Spleen (tissue), 11 donors: ENCODE data around the gene TENM4. TPM values are rescaled to one million over a fixed set of nuclear protein-coding genes. Genes with fewer than 3 reads are reported as not detected.

Experiments used
- DNase-seq: peaks from one replicate; pipeline ENCODE4 v3.0.0-alpha.2; 2020
- H3K27ac ChIP-seq, 8 donors: fragments of 200-600 bp; sonication (generic) in 7 of 8; 1 replicate in 4 of 8; 2 replicates in 4 of 8; pipeline versions ENCODE4 v1.5.0 to v1.8.0; 2016 to 2021; ENCODE audit warnings: inconsistent platforms in 4 of 8, mild to moderate bottlenecking in 4 of 8, moderate library complexity in 1 of 8
- H3K27me3 ChIP-seq, 7 donors: fragments of 200-600 bp; sonication (generic) in 6 of 7; replicated peaks in 1 of 7; 1 replicate in 4 of 7; 2 replicates in 3 of 7; pipeline versions ENCODE4 v1.5.0 to v1.8.0; 2016 to 2021; ENCODE audit warnings: inconsistent platforms in 3 of 7, mild to moderate bottlenecking in 1 of 7
- H3K36me3 ChIP-seq, 6 donors: fragments of 200-600 bp; sonication (generic) in 5 of 6; 1 replicate in 4 of 6; 2 replicates in 2 of 6; pipeline versions ENCODE4 v1.5.0 to v1.8.0; 2016 to 2021; ENCODE audit warnings: inconsistent platforms in 2 of 6
- H3K4me1 ChIP-seq, 6 donors: fragments of 200-600 bp; sonication (generic) in 5 of 6; 1 replicate in 3 of 6; 2 replicates in 3 of 6; pipeline versions ENCODE4 v1.5.0 to v1.8.0; 2016 to 2021; ENCODE audit warnings: inconsistent platforms in 3 of 6
- H3K4me3 ChIP-seq, 8 donors: fragments of 200-600 bp; sonication (generic) in 7 of 8; 1 replicate in 4 of 8; 2 replicates in 4 of 8; pipeline versions ENCODE4 v1.5.0 to v1.8.0; 2016 to 2021; ENCODE audit warnings: inconsistent platforms in 4 of 8, mild to moderate bottlenecking in 4 of 8, moderate library complexity in 2 of 8
- H3K9me3 ChIP-seq, 8 donors: fragments of 200-600 bp; sonication (generic) in 7 of 8; 1 replicate in 4 of 8; 2 replicates in 4 of 8; pipeline versions ENCODE4 v1.5.0 to v1.8.0; 2016 to 2021; ENCODE audit warnings: inconsistent platforms in 4 of 8
- CTCF ChIP-seq, 11 experiments: fragments of 200-600 bp in 7 of 11; fragments of 450-650 bp in 4 of 11; sonication (generic) in 4 of 11; IDR thresholded peaks in 8 of 11; conservative IDR thresholded peaks in 3 of 11; 1 replicate in 7 of 11; 2 replicates in 4 of 11; pipeline versions ENCODE4 v1.4.0 to v1.8.0; 2016 to 2021; ENCODE audit warnings: antibody characterized with exemption in 11 of 11, inconsistent platforms in 4 of 11, mild to moderate bottlenecking in 1 of 11
- POLR2A ChIP-seq, 3 donors: fragments of 450-650 bp; IDR thresholded peaks; one replicate each; pipeline ENCODE4 v1.5.1; 2017; ENCODE audit warnings: antibody characterized with exemption in 3 of 3, mild to moderate bottlenecking in 1 of 3
- POLR2AphosphoS5 ChIP-seq, 3 donors: sonication (generic); formaldehyde crosslinking; IDR thresholded peaks; one replicate each; pipeline ENCODE4 v1.5.1; 2017; ENCODE audit warnings: antibody characterized with exemption in 3 of 3
- WGBS, 5 donors: extraction: QIAGEN DNeasy Blood & Tissue Kit in 3 of 5; methylation state at CpG; one replicate each; pipeline versions ENCODE4 v1.1.5 to v1.1.7; 2013 to 2018; 5-methylcytosine and 5-hydroxymethylcytosine counted together
- intact Hi-C: fragments of 100-400 bp; cut with DNase I; formaldehyde crosslinking; loops from one replicate; pipeline ENCODE4 v1.15.0; 2023; ENCODE audit warnings: low total_unique reads
- polyA plus RNA-seq, 3 donors: library from polyadenylated mRNA; stranded (reverse); fragments of 200-250 nt; gene quantifications; one replicate each; pipeline ENCODE4 v1.2.1, GENCODE V29; 2013
- total RNA-seq, 7 donors: library from RNA; depleted of rRNA in 3 of 7; stranded (reverse); fragments of >200 nt in 3 of 7; fragmentation: NEBNext Ultra II Directional in 4 of 7; extraction: Animal tissue kit (Norgen Biotek cat#: 25700) in 4 of 7; gene quantifications; one replicate each; pipeline versions ENCODE4 v1.1.0 to v1.2.1, GENCODE V29; 2016 to 2021
- donor health status: healthy with polysubstance abuse.
- donor health status: DM: no; HTN: no; CAD: no; lungs with moderate emphysema.
- donor health status: DM: no; HTN: no; CAD: no.
- donor health status: Bipolar disorder and iron deficiency.
- donor health status: healthy.
- donor health status: DM: no; HTN: no; CAD: no.
- donor health status: DM: yes; HTN: yes; CAD: no.

TENM4 gene
- total and polyA plus RNA-seq, 10 donors, result 0.09 to 4.5 (median 1.2) TPM

- WGBS, 5 donors, result 88 to 94% (median 92%) methylated on average over 6 of the region's 6 CpGs
- Histone ChIP-seq H3K4me3 (no peak overlapping the region), H3K36me3 (no peaks in the 10 kb centered on the region), H3K27ac (no peak overlapping the region), H3K27me3 (no peaks in the 10 kb centered on the region), H3K4me1 (no peaks in the 10 kb centered on the region), H3K9me3 (no peaks in the 10 kb centered on the region)
- intact Hi-C loops, result no loop called here
- TF ChIP-seq CTCF (IDR thresholded peaks at IDR 0.05 in 8 of 11, conservative IDR thresholded peaks at IDR 0.05 in 3 of 11) (no peak), POLR2AphosphoS5 (IDR thresholded peaks at IDR 0.05) (no peak), POLR2A (IDR thresholded peaks at IDR 0.05) (no peak)
- no peak for DNase-seq
Measured at GRCh38 chr11:79209540-79210266, 231.1 kb downstream of the TENM4 start.

- DNase-seq, result no peak
- Histone ChIP-seq H3K27ac (no peak overlapping the region), H3K27me3 (no peaks in the 10 kb centered on the region), H3K9me3 (no peaks in the 10 kb centered on the region), H3K4me3 (no peak overlapping the region), H3K36me3 (no peaks in the 10 kb centered on the region), H3K4me1 (no peaks in the 10 kb centered on the region)
- TF ChIP-seq POLR2A (IDR thresholded peaks at IDR 0.05) (no peak), CTCF (IDR thresholded peaks at IDR 0.05 in 8 of 11, conservative IDR thresholded peaks at IDR 0.05 in 3 of 11) (no peak), POLR2AphosphoS5 (IDR thresholded peaks at IDR 0.05) (no peak)
- WGBS, 5 donors, result 72 to 89% (median 89%) methylated on average over 2 of the region's 2 CpGs
- intact Hi-C loops, result no loop called here
Measured at GRCh38 chr11:79208126-79208525, 232.7 kb downstream of the TENM4 start.

GRCh38 chr11:79206951-79207350, 233.9 kb downstream of the TENM4 start:
- H3K36me3 ChIP-seq, result no peaks in the 10 kb centered on the region
- H3K4me1 ChIP-seq, result no peaks in the 10 kb centered on the region
- WGBS, 5 donors, result 60 to 71% (median 67%) methylated on average over 4 of the region's 4 CpGs
- DNase-seq, result no peak
- H3K9me3 ChIP-seq, result no peaks in the 10 kb centered on the region
- no peak overlapping the region for H3K4me3 ChIP-seq
- intact Hi-C loops, result no loop called here
- H3K27ac ChIP-seq, result no peak overlapping the region
- no peaks in the 10 kb centered on the region for H3K27me3 ChIP-seq
- no peak for TF ChIP-seq CTCF (IDR thresholded peaks at IDR 0.05 in 8 of 11, conservative IDR thresholded peaks at IDR 0.05 in 3 of 11)
- TF ChIP-seq POLR2AphosphoS5 (IDR thresholded peaks at IDR 0.05), result no peak
- no peak for TF ChIP-seq POLR2A (IDR thresholded peaks at IDR 0.05)

GRCh38 chr11:79205786-79206185, 235.0 kb downstream of the TENM4 start:
- peaks cover 0 to 1% (median 0%) of the 10 kb centered on the region in 8 donors for H3K9me3 ChIP-seq
- no peak overlapping the region for H3K27ac ChIP-seq
- no peak for DNase-seq
- TF ChIP-seq POLR2A (IDR thresholded peaks at IDR 0.05), result no peak
- no peak for TF ChIP-seq POLR2AphosphoS5 (IDR thresholded peaks at IDR 0.05)
- TF ChIP-seq CTCF (IDR thresholded peaks at IDR 0.05 in 8 of 11, conservative IDR thresholded peaks at IDR 0.05 in 3 of 11), result no peak
- no peaks in the 10 kb centered on the region for H3K36me3 ChIP-seq
- no peak overlapping the region for H3K4me3 ChIP-seq
- no peaks in the 10 kb centered on the region for H3K27me3 ChIP-seq
- 72 to 83% (median 80%) methylated on average over 1 of the region's 1 CpG for WGBS, 5 donors
- no peaks in the 10 kb centered on the region for H3K4me1 ChIP-seq
- intact Hi-C loops, result no loop called here
